ENCODE results near the gene RELCH. TPM values are rescaled to one million over a fixed set of nuclear protein-coding genes. Genes with fewer than 3 reads are reported as not detected.

The RELCH gene
- total and polyA plus RNA-seq, 2 of the 13 experiments (the other 11 are each of a cell fraction or from before 2014, with no cell fraction given), result 5.6 to 31.7 TPM

- Histone ChIP-seq H3K9me3 (ENCODE audit: low read length) (no peaks in the 10 kb centered on the region), H3K9ac (ENCODE audit: insufficient read depth, low read depth, low read length) (no peak overlapping the region), H3K4me3 (replicated peaks in 1 of 3; ENCODE audit: insufficient read depth in 1 of 3, low read depth in 2 of 3, low read length in 3 of 3) (no peak overlapping the region), H2AFZ (ENCODE audit: low read length) (no peak overlapping the region), H3K27me3 (ENCODE audit: control insufficient read depth in 1 of 2, insufficient read depth in 2 of 2, low read length in 2 of 2) (no peaks in the 10 kb centered on the region), H3K27ac (ENCODE audit: extremely low read length, insufficient read depth, low read length) (no peak overlapping the region), H3K36me3 (replicated peaks in 1 of 2; ENCODE audit: control insufficient read depth in 1 of 2, insufficient read depth in 2 of 2, low read length in 2 of 2) (0 out of 5 replicates have a peak, but pooled peaks cover 0 to 1% of the 10 kb centered on the region in 2 experiments), H3K4me2 (ENCODE audit: low read depth, low read length) (no peak overlapping the region), H3K4me1 (ENCODE audit: insufficient read depth, low read length) (no peaks in the 10 kb centered on the region), H4K20me1 (ENCODE audit: insufficient read depth, low read length) (no peaks in the 10 kb centered on the region), H3K79me2 (ENCODE audit: insufficient read depth, low read length) (no peaks in the 10 kb centered on the region)
- TF ChIP-seq ZNF629 (CRISPR knock-in tag; conservative IDR thresholded peaks at IDR 0.05) (no peak), ZNF749 (CRISPR knock-in tag; IDR thresholded peaks at IDR 0.05; ENCODE audit: borderline replicate concordance) (no peak), ARID2 (CRISPR knock-in tag; IDR thresholded peaks at IDR 0.05; ENCODE audit: borderline replicate concordance) (no peak), ARNT2 (CRISPR knock-in tag; IDR thresholded peaks at IDR 0.05; ENCODE audit: low read depth) (no peak), ZNF577 (CRISPR knock-in tag; IDR thresholded peaks at IDR 0.05; ENCODE audit: borderline replicate concordance, low read depth) (no peak)
- TF ChIP-seq, protein P1, sequence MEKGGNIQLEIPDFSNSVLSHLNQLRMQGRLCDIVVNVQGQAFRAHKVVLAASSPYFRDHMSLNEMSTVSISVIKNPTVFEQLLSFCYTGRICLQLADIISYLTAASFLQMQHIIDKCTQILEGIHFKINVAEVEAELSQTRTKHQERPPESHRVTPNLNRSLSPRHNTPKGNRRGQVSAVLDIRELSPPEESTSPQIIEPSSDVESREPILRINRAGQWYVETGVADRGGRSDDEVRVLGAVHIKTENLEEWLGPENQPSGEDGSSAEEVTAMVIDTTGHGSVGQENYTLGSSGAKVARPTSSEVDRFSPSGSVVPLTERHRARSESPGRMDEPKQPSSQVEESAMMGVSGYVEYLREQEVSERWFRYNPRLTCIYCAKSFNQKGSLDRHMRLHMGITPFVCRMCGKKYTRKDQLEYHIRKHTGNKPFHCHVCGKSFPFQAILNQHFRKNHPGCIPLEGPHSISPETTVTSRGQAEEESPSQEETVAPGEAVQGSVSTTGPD (CRISPR knock-in tag; IDR thresholded peaks at IDR 0.05), result no peak
- CTCF ChIA-PET (ENCODE audit: low intra/inter-chr PET ratio, low total read pairs), result no interaction called here
- POLR2A ChIA-PET, result no interaction called here
- no TSS peak for BruUV-seq (replicated peaks)
- WGBS (ENCODE audit: low lambda C conversion rate), result 100% methylated on average over 1 of the region's 1 CpG
- FAIRE-seq (no peak), DNase-seq (ENCODE audit: low spot score) (no peak), ATAC-seq (no peak)
- intact Hi-C loops (cut with micrococcal nuclease; ENCODE audit: unreplicated experiment) (no loop called here), in situ Hi-C loops (cut with HindIII; ENCODE audit: extremely low pct_ligation_motif_present, low pct_unique_long_range_greater_than_20kb) (no loop called here)
These were observed 16.2 kb upstream of the RELCH start for GRCh38 chr18:62170857-62171256.

DNA sequence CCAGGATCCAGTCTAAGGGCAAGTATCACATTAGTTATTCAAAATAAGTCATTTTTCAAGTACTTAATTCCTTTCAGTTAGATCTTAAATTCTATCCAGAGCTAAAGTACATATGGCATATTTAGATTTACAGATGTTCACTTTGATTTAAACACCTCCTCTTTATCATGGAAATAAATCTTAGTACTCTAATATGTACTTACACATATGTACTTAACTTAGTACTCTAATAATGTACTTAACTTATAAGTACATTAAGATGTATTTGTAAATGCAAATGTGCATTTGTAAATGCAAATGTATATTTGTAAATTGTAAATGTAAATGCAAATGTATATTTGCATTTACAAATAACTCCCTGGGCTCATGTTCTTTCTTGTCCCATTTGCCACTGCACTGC is 14.8 kb upstream of the RELCH start:
- Histone ChIP-seq H3K9ac (ENCODE audit: insufficient read depth, low read depth, low read length) (no peak overlapping the region), H3K4me2 (ENCODE audit: low read depth, low read length) (no peak overlapping the region), H3K27ac (ENCODE audit: extremely low read length, insufficient read depth, low read length) (no peak overlapping the region), H3K79me2 (ENCODE audit: insufficient read depth, low read length) (no peaks in the 10 kb centered on the region), H3K9me3 (ENCODE audit: low read length) (no peaks in the 10 kb centered on the region), H3K4me3 (replicated peaks in 1 of 3; ENCODE audit: insufficient read depth in 1 of 3, low read depth in 2 of 3, low read length in 3 of 3) (no peak overlapping the region), H3K36me3 (replicated peaks in 1 of 2; ENCODE audit: control insufficient read depth in 1 of 2, insufficient read depth in 2 of 2, low read length in 2 of 2) (no peaks in the 10 kb centered on the region), H3K4me1 (ENCODE audit: insufficient read depth, low read length) (no peaks in the 10 kb centered on the region), H4K20me1 (ENCODE audit: insufficient read depth, low read length) (no peaks in the 10 kb centered on the region), H2AFZ (ENCODE audit: low read length) (no peak overlapping the region), H3K27me3 (ENCODE audit: control insufficient read depth in 1 of 2, insufficient read depth in 2 of 2, low read length in 2 of 2) (no peaks in the 10 kb centered on the region)
- ChIA-PET CTCF (ENCODE audit: low intra/inter-chr PET ratio, low total read pairs) (no interaction called here), POLR2A (no interaction called here)
- in situ Hi-C loops (cut with HindIII; ENCODE audit: extremely low pct_ligation_motif_present, low pct_unique_long_range_greater_than_20kb), result no loop called here
- TF ChIP-seq ZNF234 (CRISPR knock-in tag; conservative IDR thresholded peaks at IDR 0.05), result no peak
- TF ChIP-seq ZNF607 (CRISPR knock-in tag; IDR thresholded peaks at IDR 0.05; ENCODE audit: borderline replicate concordance), result no peak
- no peak for TF ChIP-seq HNRNPLL (IDR thresholded peaks at IDR 0.05; ENCODE audit: low read depth, low read length, poor library complexity, severe bottlenecking)
- TF ChIP-seq ZNF510 (CRISPR knock-in tag; IDR thresholded peaks at IDR 0.05; ENCODE audit: low read depth), result no peak
- DNase-seq (ENCODE audit: low spot score), result no peak
- intact Hi-C loops (cut with micrococcal nuclease; ENCODE audit: unreplicated experiment), result no loop called here
- no TSS peak for BruUV-seq (replicated peaks)
- ATAC-seq, result no peak
- no peak for FAIRE-seq
